Duodenal mucosa (tissue), 2 donors: ENCODE data around the gene CACNA1S.

ENCODE experiments used
- H3K27ac ChIP-seq: one replicate; pipeline ENCODE4 v1.7.0; 2013; ENCODE audit warnings: low read depth, low read length
- H3K27me3 ChIP-seq, 2 donors: one replicate each; pipeline ENCODE4 v1.7.0; 2013; ENCODE audit warnings: low read length in 2 of 2, control low read depth in 1 of 2; ENCODE audit not compliant: insufficient read depth in 2 of 2, control insufficient read depth in 1 of 2
- H3K36me3 ChIP-seq, 2 donors: one replicate each; pipeline ENCODE4 v1.7.0; 2013; ENCODE audit warnings: low read length in 2 of 2, control low read depth in 1 of 2; ENCODE audit not compliant: insufficient read depth in 2 of 2, control insufficient read depth in 1 of 2
- H3K4me1 ChIP-seq, 2 donors: one replicate each; pipeline ENCODE4 v1.7.0; 2013; ENCODE audit warnings: low read length in 2 of 2, control low read depth in 1 of 2; ENCODE audit not compliant: insufficient read depth in 2 of 2, control insufficient read depth in 1 of 2
- H3K4me3 ChIP-seq, 2 donors: one replicate each; pipeline ENCODE4 v1.7.0; 2013; ENCODE audit warnings: low read length in 2 of 2, low read depth in 1 of 2
- H3K9ac ChIP-seq, 2 donors: one replicate each; pipeline ENCODE4 v1.7.0; 2013; ENCODE audit warnings: low read length in 2 of 2, low read depth in 1 of 2
- H3K9me3 ChIP-seq, 2 donors: one replicate each; pipeline ENCODE4 v1.7.0; 2013; ENCODE audit warnings: low read length in 2 of 2, control low read depth in 1 of 2; ENCODE audit not compliant: control insufficient read depth in 1 of 2

Gene CACNA1S

DNA sequence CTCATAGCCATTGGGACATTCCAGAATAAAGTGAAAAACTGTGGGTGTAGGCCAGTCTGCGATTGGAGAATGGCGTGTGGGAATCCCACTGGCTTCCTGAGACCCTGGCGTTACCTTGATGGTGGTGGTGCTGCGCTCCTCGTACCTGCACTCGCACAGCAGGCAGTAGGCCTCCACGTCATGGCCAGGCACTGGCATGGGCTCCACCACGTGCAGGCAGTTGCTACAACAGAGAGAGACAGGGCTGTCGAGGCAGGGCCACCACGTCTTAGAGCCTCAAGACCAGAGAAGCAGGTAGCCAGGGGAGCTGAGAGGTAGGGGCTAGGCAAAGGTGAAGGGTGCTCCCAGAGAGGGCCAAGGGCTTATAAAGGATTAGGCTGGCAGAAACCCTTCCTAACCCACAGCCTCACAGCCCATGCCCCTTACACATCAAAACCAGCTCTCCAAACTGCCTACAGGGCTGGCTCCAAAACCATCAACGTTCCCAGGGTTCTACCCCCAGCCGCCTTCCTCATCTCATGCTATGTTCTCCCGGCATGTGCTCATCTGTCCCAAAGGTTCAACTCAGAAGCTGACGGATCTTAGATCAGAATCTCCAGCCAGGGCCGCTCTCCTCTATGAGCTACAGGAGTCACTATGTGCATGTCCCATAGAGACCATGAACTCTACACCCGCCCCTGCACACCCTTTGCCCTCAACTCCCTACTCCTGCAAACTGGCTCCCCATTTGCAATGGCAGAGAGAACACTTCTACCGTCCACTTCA lies 34.6 kb upstream of the CACNA1S start:
- Histone ChIP-seq H3K27ac (no peak overlapping the region), H3K36me3 (peaks cover 12 to 63% of the 10 kb centered on the region in 2 donors)

DNA sequence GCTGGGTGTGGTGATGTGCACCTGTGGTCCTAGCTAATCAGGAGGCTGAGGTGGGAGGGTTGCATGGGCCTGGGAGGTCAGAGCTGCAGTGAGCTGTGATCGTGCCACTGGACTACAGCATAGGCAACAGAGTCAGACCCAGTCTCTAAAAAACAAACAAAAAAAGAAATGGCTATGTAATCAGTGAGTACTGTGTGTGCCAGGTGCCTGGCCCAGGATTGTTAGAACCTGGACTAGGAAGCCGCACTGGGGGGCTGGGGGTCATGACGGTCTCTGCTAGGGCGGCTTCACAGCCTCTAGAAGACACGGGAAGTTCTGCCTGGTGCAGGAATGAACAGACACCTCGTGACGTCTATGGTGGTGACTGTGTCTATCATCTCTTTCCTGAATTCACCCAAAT lies 33.6 kb upstream of the CACNA1S start:
- Histone ChIP-seq H3K9ac (no peak overlapping the region), H3K27me3 (no peaks in the 10 kb centered on the region), H3K9me3 (no peaks in the 10 kb centered on the region), H3K4me1 (peaks cover 0 to 5% of the 10 kb centered on the region in 2 donors), H3K4me3 (no peak overlapping the region), H3K36me3 (peaks cover 18 to 72% of the 10 kb centered on the region in 2 donors), H3K27ac (no peak overlapping the region)

More for the DNA sequence above, 34.6 kb upstream of the CACNA1S start:
- no peak overlapping the region for H3K4me3 ChIP-seq
- H3K4me1 ChIP-seq: peaks cover 0 to 6% of the 10 kb centered on the region in 2 donors
- H3K9ac ChIP-seq: no peak overlapping the region
- H3K27me3 ChIP-seq: no peaks in the 10 kb centered on the region
- H3K9me3 ChIP-seq: no peaks in the 10 kb centered on the region

DNA sequence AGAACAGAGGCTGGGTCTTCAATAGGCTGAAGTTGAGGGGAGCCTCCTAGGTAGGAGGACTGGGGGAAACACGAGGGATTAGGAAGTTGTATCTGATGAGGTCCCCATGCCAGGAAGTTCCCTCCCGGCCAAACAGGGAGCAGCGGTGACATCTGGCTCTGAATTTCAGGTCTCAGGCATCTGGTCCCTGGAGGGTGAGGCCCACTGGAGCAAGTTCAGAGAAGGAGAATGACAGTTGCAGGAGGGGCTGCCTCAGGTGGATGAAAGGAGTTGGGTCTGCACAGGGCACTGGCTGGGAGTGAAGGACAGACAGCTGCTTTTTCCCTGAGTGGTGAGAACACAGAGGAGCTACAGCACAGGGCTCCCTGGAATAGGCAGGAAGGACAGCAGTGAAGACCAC lies 32.9 kb upstream of the CACNA1S start:
- peaks cover 18 to 73% of the 10 kb centered on the region in 2 donors for H3K36me3 ChIP-seq
- no peaks in the 10 kb centered on the region for H3K9me3 ChIP-seq
- no peaks in the 10 kb centered on the region for H3K4me1 ChIP-seq
- H3K4me3 ChIP-seq: no peak overlapping the region
- no peak overlapping the region for H3K27ac ChIP-seq
- no peaks in the 10 kb centered on the region for H3K27me3 ChIP-seq
- H3K9ac ChIP-seq: no peak overlapping the region

DNA sequence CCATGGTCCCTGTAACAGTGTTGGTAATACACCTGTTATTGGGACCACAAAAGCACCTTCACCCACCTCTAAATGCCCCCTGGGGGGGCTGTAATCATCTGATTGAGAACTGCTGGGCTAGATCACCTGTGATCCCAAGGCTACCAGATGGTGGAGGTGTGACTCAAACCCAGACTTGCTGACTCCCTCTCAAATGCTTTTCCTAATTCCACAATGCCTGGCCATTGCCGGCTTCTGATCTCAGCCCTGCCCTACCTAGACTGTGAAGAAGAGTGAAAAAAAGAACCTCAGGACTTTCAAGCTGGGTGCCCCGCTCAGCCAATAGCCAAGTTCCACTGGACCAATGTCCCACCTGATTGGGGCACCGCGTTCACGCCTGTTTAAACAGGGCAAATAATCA lies 32.5 kb upstream of the CACNA1S start:
- peaks cover 18 to 71% of the 10 kb centered on the region in 2 donors for H3K36me3 ChIP-seq
- no peaks in the 10 kb centered on the region for H3K9me3 ChIP-seq
- no peak overlapping the region for H3K9ac ChIP-seq
- H3K27me3 ChIP-seq: no peaks in the 10 kb centered on the region
- no peaks in the 10 kb centered on the region for H3K4me1 ChIP-seq
- H3K4me3 ChIP-seq: no peak overlapping the region
- H3K27ac ChIP-seq: no peak overlapping the region

DNA sequence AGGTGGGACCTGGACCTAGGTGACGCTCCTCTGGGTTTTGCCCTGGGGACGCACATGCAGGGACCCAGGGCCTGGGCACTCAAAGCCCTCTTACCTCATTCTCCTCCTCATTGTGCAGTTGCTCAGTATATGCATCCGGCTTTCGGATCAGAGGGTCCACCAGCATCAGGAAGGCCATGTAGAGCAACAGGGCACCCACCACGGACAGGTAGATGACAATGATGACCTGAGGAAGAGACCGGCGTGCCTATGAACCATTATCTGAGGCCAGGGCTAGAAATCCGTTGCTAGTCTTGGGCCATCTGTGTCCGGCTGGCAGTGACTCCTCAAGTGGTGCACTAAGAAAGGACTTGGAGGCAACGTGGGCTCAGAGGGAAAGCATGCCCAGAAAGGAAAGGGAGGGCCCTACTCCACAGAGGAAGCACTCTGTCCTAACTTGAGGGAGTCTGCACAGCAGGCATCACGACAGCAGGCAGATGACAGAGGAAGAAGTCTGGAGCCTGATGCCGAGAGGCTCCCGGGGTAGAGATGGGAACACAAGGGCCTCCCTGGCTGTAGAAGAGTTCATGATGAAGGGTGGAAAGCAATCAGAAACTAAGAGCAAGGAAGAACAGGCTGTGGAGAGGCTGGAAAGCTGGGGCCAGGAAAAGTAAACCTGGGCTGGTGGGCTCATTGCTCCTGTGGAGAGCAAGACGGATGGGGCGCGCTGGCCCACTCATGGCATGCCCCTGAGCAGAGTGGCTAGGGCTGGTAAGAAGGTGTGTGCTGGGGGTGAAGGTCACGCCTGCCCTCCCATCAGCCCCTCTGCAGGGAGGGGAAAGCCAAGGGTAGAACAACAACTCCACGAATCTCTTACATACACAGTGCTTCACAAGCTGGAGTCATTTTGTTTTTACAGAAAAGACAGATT lies 31.8 kb upstream of the CACNA1S start:
- no peak overlapping the region for H3K27ac ChIP-seq

DNA sequence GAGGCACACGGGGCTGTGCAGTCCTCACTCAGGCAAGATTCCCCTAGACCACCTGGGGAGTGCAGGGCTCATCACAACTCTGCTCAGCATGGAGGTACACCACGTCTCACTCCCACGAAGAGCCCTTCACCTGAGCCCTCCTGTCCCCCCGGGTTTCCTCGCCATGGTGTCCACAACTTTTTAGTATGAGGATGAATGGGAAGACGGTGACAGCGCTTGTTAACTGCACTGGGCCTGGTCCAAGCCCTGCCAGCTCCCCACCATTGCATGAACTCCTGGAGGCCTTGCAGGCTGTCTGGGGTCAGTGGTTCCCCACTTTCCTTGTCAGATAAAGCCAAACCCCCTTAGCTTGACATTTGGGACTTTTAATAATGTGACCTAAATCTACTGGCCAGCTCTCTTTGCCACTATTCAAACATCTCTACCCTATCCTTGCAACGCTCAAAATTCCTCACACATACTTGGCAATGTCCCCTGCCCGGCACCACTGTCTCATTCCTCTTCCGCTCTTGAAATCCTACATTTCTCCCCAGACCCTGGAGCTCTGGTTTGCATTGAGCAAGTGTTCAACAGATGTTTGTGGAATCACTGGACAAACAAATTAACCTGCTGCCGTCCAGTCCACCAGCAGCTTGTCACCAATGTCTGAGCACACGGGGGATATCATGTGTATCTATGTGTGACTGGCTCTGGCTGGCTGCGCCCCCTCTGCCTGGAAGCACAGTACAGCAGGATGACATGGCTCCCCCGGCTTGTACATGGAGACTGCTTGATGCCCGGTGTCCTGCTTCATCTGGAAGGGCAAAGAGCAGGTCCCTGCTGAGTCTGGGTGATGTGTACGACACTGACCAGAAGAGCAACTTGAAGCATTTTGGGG lies 30.9 kb upstream of the CACNA1S start:
- Histone ChIP-seq H3K27me3 (no peaks in the 10 kb centered on the region), H3K9me3 (no peaks in the 10 kb centered on the region), H3K36me3 (peaks cover 18 to 75% of the 10 kb centered on the region in 2 donors), H3K27ac (no peak overlapping the region), H3K9ac (no peak overlapping the region), H3K4me3 (no peak overlapping the region), H3K4me1 (no peaks in the 10 kb centered on the region)

More for the DNA sequence above, 31.8 kb upstream of the CACNA1S start:
- Histone ChIP-seq H3K36me3 (peaks cover 18 to 76% of the 10 kb centered on the region in 2 donors), H3K9me3 (no peaks in the 10 kb centered on the region), H3K9ac (no peak overlapping the region), H3K4me1 (no peaks in the 10 kb centered on the region), H3K27me3 (no peaks in the 10 kb centered on the region), H3K4me3 (no peak overlapping the region)

DNA sequence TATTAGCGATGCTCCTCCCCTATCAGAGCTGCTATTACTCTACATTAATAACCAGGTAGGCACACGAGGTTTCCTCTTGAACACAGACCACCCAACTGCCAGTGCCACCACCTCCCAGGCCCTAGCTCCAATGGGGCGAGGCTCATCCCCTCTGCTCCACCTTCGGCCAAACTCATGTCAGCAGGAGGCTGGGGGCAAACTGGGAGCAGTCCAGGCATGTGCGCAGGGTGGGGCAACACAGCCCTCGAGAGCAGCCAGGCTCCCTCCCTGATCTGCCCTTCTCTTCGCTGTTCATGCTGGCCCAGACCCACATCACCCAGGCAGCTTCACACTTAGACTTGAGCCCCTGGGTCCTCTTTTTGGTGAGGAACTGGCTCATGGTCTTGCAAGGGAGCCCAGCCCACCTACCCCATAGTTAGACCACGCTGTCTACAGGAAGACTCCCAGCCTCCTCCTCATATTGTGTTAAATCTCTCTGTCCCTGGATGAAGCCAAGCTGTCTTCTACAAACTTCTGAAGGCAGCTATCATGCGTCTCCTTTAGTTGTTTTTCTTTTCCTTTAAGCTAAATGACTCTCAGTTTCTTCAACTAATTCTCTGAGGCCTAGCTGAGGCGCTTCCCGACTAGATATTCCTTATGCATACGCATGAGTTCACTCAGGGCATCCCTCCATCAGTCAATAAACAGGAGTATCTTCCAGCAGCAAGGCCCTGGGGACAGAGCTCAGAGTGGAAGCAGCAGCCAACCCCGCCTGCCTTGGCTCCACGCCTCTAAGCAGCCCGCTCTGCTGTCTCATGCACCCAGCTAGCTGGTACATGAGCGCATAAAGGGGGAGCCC lies 30.0 kb upstream of the CACNA1S start:
- Histone ChIP-seq H3K36me3 (peaks cover 18 to 74% of the 10 kb centered on the region in 2 donors), H3K9ac (no peak overlapping the region), H3K9me3 (no peaks in the 10 kb centered on the region), H3K4me1 (no peaks in the 10 kb centered on the region), H3K4me3 (no peak overlapping the region), H3K27me3 (no peaks in the 10 kb centered on the region), H3K27ac (no peak overlapping the region)

DNA sequence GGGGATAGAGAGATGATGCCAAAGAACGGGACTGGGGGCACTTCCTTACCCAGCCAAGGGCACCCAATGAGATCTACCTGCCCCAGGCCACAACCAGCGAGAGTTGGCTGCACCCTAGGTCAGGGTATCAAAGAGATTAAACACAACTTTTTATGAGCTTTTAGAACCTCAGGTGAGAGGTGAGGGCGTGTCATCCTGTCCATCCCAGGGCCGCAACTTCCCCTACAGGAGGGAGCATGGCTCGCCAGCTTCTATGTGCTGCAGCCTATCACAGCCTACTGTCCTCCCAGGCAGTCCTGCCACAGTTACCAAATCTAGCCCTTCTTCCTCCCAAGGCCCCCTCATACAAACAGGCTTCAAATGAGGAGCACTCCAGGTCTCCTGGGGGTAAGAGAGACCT lies 29.2 kb upstream of the CACNA1S start:
- no peak overlapping the region for H3K4me3 ChIP-seq
- peaks cover 18 to 68% of the 10 kb centered on the region in 2 donors for H3K36me3 ChIP-seq
- H3K9me3 ChIP-seq: no peaks in the 10 kb centered on the region
- no peaks in the 10 kb centered on the region for H3K4me1 ChIP-seq
- no peak overlapping the region for H3K9ac ChIP-seq
- no peaks in the 10 kb centered on the region for H3K27me3 ChIP-seq
- H3K27ac ChIP-seq: no peak overlapping the region

DNA sequence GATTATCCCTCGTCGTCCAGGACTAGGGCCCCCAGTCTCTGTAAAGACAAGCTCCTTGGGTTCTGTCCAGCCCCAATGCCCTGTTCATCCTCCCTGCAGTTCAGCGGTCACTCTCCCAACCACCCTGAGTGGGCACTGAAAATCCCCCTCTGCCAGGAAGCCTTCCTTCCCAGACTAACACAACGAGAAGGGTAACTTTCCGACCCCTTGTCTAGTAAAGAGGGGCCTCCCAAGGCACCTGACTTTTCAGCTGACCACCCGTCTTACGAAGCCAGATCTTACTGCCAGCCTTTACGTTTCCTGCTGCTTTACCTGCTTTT lies 28.7 kb upstream of the CACNA1S start:
- H3K27ac ChIP-seq: no peak overlapping the region
- H3K4me1 ChIP-seq: no peaks in the 10 kb centered on the region
- H3K27me3 ChIP-seq: no peaks in the 10 kb centered on the region
- no peak overlapping the region for H3K4me3 ChIP-seq
- no peak overlapping the region for H3K9ac ChIP-seq
- H3K9me3 ChIP-seq: no peaks in the 10 kb centered on the region
- H3K36me3 ChIP-seq: peaks cover 17 to 66% of the 10 kb centered on the region in 2 donors
